ENCODE data around the gene OLFM4. TPM values are rescaled to one million over a fixed set of nuclear protein-coding genes. Genes with fewer than 3 reads are reported as not detected.

The OLFM4 gene
- total RNA-seq, 1 experiment from 2014 or later, result not detected

GRCh38 chr13:53032849-53033248, 4.2 kb downstream of the OLFM4 start:
- TF ChIP-seq POLR2AphosphoS5 (IDR thresholded peaks at IDR 0.05; ENCODE audit: low read depth, low read length), result no peak
- no peak for TF ChIP-seq CTCF (IDR thresholded peaks at IDR 0.05)
- no peak for TF ChIP-seq TCF7L2 (IDR thresholded peaks at IDR 0.05; ENCODE audit: low read depth, low read length)
- no peak for TF ChIP-seq REST (IDR thresholded peaks at IDR 0.05; ENCODE audit: insufficient read depth in 1 of 2, low read depth in 2 of 2, low read length in 1 of 2)
- TF ChIP-seq SIN3A (IDR thresholded peaks at IDR 0.05; ENCODE audit: borderline replicate concordance, insufficient read depth, low read depth, low read length), result no peak
- no peak for DNase-seq (ENCODE audit: low read depth, low spot score)
- Histone ChIP-seq H3K36me3 (ENCODE audit: control insufficient read depth, insufficient read depth, low read length) (no peaks in the 10 kb centered on the region), H3K9me3 (ENCODE audit: control insufficient read depth, insufficient read depth, low read depth, low read length) (no peaks in the 10 kb centered on the region), H3K27ac (ENCODE audit: low read length) (no peak overlapping the region), H3K4me1 (ENCODE audit: control insufficient read depth, insufficient read depth, low read length) (peaks cover 3% of the 10 kb centered on the region), H3K4me3 (ENCODE audit: low read depth in 2 of 2, low read length in 2 of 2) (no peak overlapping the region), H3K27me3 (ENCODE audit: control insufficient read depth, insufficient read depth, low read length) (no peaks in the 10 kb centered on the region; the same call in 1 of the 2 replicates)
- ChIA-PET CTCF (no interaction called here), POLR2A (no interaction called here)
- in situ Hi-C loops (cut with HindIII; ENCODE audit: low pct_unique_long_range_greater_than_20kb, low sequenced_read_pairs), result no loop called here
- intact Hi-C loops (cut with micrococcal nuclease; ENCODE audit: unreplicated experiment), result no loop called here
- ATAC-seq, result no peak
- BruUV-seq (replicated peaks), result no TSS peak

- Histone ChIP-seq H3K9me3 (ENCODE audit: control insufficient read depth, insufficient read depth, low read depth, low read length) (no peaks in the 10 kb centered on the region), H3K4me1 (ENCODE audit: control insufficient read depth, insufficient read depth, low read length) (peaks cover 3% of the 10 kb centered on the region), H3K27ac (ENCODE audit: low read length) (no peak overlapping the region), H3K36me3 (ENCODE audit: control insufficient read depth, insufficient read depth, low read length) (no peaks in the 10 kb centered on the region), H3K27me3 (ENCODE audit: control insufficient read depth, insufficient read depth, low read length) (no peaks in the 10 kb centered on the region; the same call in 1 of the 2 replicates), H3K4me3 (ENCODE audit: low read depth in 2 of 2, low read length in 2 of 2) (no peak overlapping the region)
- no TSS peak for BruUV-seq (replicated peaks)
- TF ChIP-seq CTCF (IDR thresholded peaks at IDR 0.05), result no peak
- no peak for TF ChIP-seq TCF7L2 (IDR thresholded peaks at IDR 0.05; ENCODE audit: low read depth, low read length)
- TF ChIP-seq POLR2AphosphoS5 (IDR thresholded peaks at IDR 0.05; ENCODE audit: low read depth, low read length), result no peak
- no peak for TF ChIP-seq REST (IDR thresholded peaks at IDR 0.05; ENCODE audit: insufficient read depth in 1 of 2, low read depth in 2 of 2, low read length in 1 of 2)
- TF ChIP-seq SIN3A (IDR thresholded peaks at IDR 0.05; ENCODE audit: borderline replicate concordance, insufficient read depth, low read depth, low read length), result no peak
- in situ Hi-C loops (cut with HindIII; ENCODE audit: low pct_unique_long_range_greater_than_20kb, low sequenced_read_pairs) (no loop called here), intact Hi-C loops (cut with micrococcal nuclease; ENCODE audit: unreplicated experiment) (no loop called here)
- DNase-seq (ENCODE audit: low read depth, low spot score) (no peak), ATAC-seq (no peak)
- POLR2A ChIA-PET, result no interaction called here
- CTCF ChIA-PET, result no interaction called here
Observed at GRCh38 chr13:53038993-53039392, 10.4 kb downstream of the OLFM4 start.
